NCI-H2227 treated with DMSO at 0.1 percent for 48 hours (cell line): Measurements from ENCODE around the gene LRRC49.
A peak's percentile ranks its signal among the peaks of the same experiment; 100 is the strongest.

ENCODE experiments used
- DNase-seq: peaks from one replicate; lab custom pipeline; 2025; lab: John Stamatoyannopoulos, UW

The LRRC49 gene

GRCh38 chr15:71052356-71052755, 159.7 kb downstream of the LRRC49 start:
- DNase-seq = no peak

DNA sequence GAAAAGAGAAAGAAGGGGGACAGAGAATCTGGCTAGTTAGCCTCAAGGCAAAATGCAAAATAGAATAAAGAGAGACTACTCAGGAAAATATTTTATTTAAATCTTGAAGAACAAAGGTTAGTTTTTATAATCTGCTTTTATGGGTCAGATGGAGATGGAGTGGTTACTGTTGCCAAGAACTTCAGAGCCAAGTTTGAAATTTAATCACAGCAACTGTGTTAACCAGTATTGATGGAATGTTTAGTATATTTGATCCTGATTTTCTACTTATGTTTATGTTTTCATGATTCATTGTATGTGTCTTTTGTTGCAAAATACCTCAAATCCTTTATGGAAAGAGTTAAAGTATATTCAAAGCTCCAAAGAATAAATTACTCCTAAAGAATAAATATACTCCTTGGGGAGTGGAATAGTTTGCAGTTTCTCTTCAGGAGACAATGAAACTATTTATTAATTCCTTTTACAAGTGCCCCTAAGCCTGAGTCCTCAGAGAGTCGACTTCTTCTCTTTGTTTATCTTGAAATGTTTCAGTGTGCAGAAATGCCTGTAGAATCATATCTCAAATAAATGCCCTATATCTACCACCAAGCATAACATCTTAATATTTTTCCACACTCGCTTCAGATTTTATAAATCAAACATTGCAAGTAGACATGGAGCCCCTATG, 161.8 kb downstream of the LRRC49 start:
- no peak for DNase-seq

DNA sequence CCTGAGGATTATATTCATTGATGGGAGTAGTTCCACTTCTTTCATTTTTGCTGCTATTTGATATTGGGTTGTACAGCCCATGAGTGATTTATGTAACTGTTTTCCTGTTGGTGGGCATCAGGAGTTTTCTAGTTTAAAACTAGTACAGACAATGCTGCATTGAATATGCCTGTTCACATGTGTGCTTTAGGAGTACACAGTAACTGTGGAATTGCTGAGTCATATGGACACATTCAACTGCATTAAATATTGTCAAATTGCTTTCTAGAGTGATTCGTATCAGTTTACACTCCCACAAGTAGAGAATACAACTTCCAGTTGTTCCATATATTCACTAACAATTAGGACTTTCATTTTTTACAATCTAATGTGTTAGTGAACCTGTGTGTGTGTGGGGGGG, 162.8 kb downstream of the LRRC49 start:
- no peak for DNase-seq

- DNase-seq = no peak
Observed at GRCh38 chr15:71056111-71056510, 163.5 kb downstream of the LRRC49 start.

DNA sequence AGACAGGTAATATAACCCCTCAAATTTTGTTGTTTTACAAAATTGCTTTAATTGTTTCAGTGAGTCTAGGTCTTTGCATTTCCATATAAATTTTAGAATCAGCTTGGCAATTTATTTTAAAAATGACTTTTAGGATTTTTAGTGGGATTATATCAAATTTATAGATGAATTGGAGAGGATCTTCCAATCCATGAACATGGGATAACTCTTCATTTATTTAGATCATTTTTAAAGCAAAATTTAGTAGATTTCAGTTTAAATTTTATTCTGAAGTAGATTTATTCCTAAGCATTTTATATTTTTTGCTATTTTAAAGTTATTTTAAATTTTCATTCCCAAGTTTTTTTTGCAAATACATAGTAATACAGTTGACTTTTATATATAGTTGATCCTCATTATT, 164.5 kb downstream of the LRRC49 start:
- DNase-seq = no peak

DNA sequence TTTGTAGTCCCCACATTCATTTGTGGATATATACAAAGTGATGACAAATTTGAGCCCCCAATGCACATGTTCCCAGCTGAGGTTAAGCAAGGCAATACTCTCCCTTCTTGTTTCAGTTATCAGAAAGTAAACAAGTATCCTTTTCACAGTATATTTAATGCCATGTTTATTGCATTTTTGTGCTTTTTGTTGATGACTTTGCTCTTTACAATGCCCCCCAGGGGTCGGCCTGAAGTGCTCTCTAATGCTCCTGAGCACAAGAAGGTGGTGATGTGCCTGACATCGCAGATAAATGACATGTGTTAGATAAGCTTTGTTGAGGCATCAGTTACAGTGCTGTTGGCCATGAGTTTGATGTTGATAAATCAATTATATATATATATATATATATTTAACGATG, 165.0 kb downstream of the LRRC49 start:
- no peak for DNase-seq

- DNase-seq = no peak
Observed at GRCh38 chr15:71060983-71061382, 168.4 kb downstream of the LRRC49 start.

DNA sequence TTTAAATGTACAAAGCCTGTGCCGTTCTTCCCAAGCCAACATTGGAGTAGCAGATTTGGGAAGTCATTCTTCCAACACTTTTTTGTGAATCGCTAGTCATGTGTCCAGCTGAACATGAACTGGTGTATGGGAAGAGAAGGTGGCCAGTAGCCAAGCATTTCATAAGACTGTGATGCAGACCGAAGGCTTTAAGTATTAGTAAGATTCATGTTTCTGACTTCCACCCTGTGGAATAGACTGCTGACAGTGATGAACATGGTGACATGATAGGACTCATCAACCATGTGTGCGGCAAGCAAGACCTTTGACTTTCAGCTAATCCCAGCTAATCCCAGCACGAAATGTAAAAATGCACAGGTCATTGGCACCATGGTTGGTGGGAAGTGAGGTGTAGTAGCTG, 174.4 kb downstream of the LRRC49 start:
- DNase-seq = no peak

GRCh38 chr15:71069693-71070092, 177.1 kb downstream of the LRRC49 start:
- DNase-seq = no peak

- DNase-seq = no peak
Observed at GRCh38 chr15:71071529-71071928, 178.9 kb downstream of the LRRC49 start.

GRCh38 chr15:71072423-71072822, 179.8 kb downstream of the LRRC49 start:
- no peak for DNase-seq

GRCh38 chr15:71078506-71079207, 186.0 kb downstream of the LRRC49 start:
- no peak for DNase-seq

GRCh38 chr15:71079208-71080044, 186.8 kb downstream of the LRRC49 start:
- DNase-seq = no peak

DNA sequence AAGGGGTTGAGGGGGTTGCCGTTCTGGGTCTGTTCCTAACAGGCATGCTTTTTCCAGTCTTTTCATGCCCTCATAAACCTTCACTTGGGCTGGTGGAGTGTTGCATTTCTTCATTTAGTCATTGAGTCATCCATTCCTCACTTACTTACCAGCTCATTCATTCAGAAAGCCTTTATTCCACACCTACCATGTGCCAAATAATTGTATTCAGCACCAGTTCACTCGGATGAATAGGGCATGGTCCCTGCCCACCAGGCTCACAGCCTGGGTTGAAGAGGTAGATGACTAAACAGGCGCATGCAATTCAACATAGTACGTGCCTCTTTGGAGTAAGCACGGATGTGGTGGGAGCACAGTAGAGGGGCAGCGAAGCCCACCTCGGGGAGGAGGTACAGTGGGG, 187.5 kb downstream of the LRRC49 start:
- DNase-seq = no peak

DNA sequence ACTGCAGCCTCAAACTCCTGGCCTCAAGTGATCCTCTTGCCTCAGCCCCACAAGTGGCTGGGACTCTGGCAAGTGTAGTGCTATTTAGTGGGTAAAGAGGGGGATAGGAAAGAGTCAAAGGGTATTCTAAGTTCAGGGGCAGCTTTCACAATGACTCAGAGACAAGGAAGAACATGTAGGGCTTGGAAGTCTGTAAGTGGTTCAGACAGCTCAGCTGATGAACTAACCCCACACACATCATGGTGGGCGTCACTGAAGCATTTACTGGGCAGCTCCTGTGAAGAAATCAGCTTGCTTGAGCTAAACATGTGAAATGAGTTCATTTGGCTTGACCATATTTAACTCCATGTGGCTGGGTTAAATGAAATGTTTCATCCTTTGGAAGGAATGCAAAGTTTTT, 188.1 kb downstream of the LRRC49 start:
- DNase-seq = no peak

- no peak for DNase-seq
Observed at GRCh38 chr15:71082803-71083202, 190.2 kb downstream of the LRRC49 start.

DNA sequence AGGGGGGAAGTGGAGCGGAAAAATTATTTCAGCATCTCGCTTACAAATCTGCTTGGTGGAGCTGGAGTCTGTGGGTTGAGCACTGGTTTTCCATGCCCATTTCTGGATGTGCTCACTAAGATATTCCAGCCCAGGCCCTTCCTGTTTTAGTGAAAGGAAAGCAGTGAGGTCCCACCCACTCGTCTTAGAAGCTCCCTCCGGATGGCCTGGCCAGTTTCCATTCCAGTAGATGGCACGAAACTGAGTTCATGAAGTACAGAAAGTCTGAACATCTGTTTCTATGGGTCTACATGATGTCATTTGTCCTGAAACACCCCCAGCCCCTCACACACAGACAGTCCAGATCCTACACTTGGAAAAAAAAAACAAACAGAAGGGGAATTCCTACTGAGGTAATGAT, 190.7 kb downstream of the LRRC49 start:
- no peak for DNase-seq

GRCh38 chr15:71084264-71084663, 191.6 kb downstream of the LRRC49 start:
- no peak for DNase-seq

GRCh38 chr15:71085809-71086208, 193.2 kb downstream of the LRRC49 start:
- peak; percentile 6 for DNase-seq

DNA sequence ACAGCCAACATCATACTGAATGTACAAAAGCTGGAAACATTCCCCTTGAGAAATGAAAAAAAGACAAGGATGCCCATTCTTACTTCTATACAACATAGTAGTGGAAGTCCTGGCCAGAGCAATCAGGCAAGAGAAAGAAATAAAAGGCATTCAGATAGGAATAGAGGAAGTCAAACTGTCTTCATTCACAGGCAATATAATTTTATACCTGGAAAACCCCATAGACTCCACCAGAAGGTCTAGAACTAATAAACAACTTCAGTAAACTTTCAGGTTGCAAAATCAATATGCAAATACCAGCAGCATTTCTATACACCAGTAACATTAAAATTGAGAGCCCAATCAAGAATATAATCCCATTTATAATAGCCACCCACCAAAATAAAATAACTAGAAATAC, 195.5 kb downstream of the LRRC49 start:
- no peak for DNase-seq

DNA sequence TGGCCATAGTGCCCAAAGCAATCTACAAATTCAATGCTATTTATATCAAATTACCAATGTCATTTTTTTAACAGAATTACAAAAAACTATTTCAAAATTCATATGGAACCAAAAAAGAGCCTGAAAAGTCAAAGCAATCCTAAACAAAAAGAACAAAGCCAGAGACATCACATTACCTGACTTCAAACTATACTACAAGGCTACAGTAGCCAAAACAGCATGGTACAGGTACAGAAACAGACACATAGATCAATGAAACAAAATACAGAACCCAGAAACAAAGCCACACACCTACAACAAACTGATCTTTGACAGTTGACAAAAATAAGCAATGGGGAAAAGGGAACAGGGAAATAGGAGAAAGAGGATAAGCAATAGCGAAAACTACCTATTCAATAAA, 196.1 kb downstream of the LRRC49 start:
- DNase-seq = no peak

DNA sequence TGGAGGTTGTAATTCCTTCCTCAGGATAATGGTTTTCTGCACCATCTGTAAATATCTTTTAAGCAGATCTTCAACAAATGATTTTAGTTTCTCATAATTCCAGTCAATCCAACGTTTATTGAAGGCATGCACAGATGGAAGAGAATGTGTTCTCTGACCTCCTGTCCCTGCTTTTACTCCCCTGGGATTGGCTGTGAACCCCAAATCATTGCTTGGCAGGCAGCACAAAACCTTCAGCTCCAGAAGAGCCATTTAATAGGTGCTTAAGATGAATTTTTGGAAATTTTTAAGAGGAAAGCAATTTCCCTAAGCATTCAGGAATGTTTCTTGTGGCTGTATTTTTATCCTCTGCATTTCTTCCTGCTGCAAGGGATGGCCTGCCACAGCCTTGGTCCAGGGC, 197.2 kb downstream of the LRRC49 start:
- DNase-seq = no peak

DNA sequence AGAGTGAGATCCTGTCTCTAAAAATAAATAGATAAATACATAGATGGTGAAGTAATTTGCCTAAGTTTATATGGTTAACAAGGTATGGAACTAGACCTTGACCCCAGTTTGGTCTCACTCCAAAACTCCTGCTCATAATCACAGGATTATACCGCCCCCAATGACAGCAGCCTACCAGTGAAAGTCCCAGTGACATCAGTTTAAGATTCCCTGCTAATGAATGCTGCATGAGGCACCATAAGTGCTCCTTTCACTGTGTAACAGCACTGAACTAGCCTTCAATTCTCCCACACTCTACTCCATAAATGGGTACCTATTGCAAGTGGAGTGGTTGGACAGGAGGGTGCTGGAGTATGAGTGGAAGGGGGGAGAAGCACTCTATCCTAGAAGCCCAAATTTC, 199.0 kb downstream of the LRRC49 start:
- no peak for DNase-seq
